HepG2 (cell line): ENCODE data around the gene DUS3L. TPM values are rescaled to one million over a fixed set of nuclear protein-coding genes. Genes with fewer than 3 reads are reported as not detected.

Source experiments
- ATRX ChIP-seq: sonication (generic); formaldehyde crosslinking; IDR thresholded peaks from 2 replicates; pipeline ENCODE4 v1.4.0; 2020; ENCODE audit warnings: missing genetic modification reagents, borderline replicate concordance
- CBX2 ChIP-seq, 2 experiments: fragments of 200-600 bp in 1 of 2; sonication (generic); formaldehyde crosslinking in 1 of 2; IDR thresholded peaks; 2 replicates each; pipeline versions ENCODE4 v1.7.0 to v1.8.1; 2018 to 2022; ENCODE audit warnings: low read depth in 2 of 2, low read length in 1 of 2, mild to moderate bottlenecking in 1 of 2, missing genetic modification reagents in 1 of 2
- CBX5 ChIP-seq: sonication (generic); formaldehyde crosslinking; IDR thresholded peaks from 2 replicates; pipeline ENCODE4 v1.4.0; 2020; ENCODE audit warnings: missing genetic modification reagents, borderline replicate concordance
- CCDC6 ChIP-seq: sonication (generic); formaldehyde crosslinking; IDR thresholded peaks from 2 replicates; pipeline ENCODE4 v1.8.1; 2022; ENCODE audit warnings: mild to moderate bottlenecking, missing genetic modification reagents, moderate library complexity
- EHMT2 ChIP-seq: fragments of 200-600 bp; sonication (generic); IDR thresholded peaks from 2 replicates; pipeline ENCODE4 v1.7.0; 2017; ENCODE audit warnings: antibody characterized with exemption, low read depth, low read length, borderline replicate concordance
- JUNB ChIP-seq: sonication (generic); formaldehyde crosslinking; IDR thresholded peaks from 2 replicates; pipeline ENCODE4 v1.8.0; 2022; ENCODE audit warnings: missing genetic modification reagents, mild to moderate bottlenecking, borderline replicate concordance
- KDM3A ChIP-seq: IDR thresholded peaks from 2 replicates; pipeline ENCODE4 v1.6.1; 2018; ENCODE audit warnings: low read depth, missing compliant biosample characterization
- KLF11 ChIP-seq: IDR thresholded peaks from 2 replicates; pipeline ENCODE4 v1.6.1; 2016; ENCODE audit warnings: missing compliant biosample characterization
- MATR3 ChIP-seq: sonication (generic); formaldehyde crosslinking; IDR thresholded peaks from 2 replicates; pipeline ENCODE4 v1.4.0; 2020; ENCODE audit warnings: missing genetic modification reagents
- PAWR ChIP-seq: sonication (generic); formaldehyde crosslinking; IDR thresholded peaks from 2 replicates; pipeline ENCODE4 v1.4.0; 2020; ENCODE audit warnings: missing genetic modification reagents, mild to moderate bottlenecking, borderline replicate concordance
- SAFB2 ChIP-seq: sonication (generic); formaldehyde crosslinking; IDR thresholded peaks from 2 replicates; pipeline ENCODE4 v1.5.1; 2020; ENCODE audit warnings: missing genetic modification reagents, low read depth, mild to moderate bottlenecking, borderline replicate concordance
- THAP11 ChIP-seq: IDR thresholded peaks from 2 replicates; pipeline ENCODE4 v1.6.1; 2016; ENCODE audit warnings: missing biosample characterization, missing genetic modification reagents
- TSC22D2 ChIP-seq: sonication (generic); formaldehyde crosslinking; IDR thresholded peaks from 2 replicates; pipeline ENCODE4 v1.5.1; 2020; ENCODE audit warnings: missing genetic modification reagents, mild to moderate bottlenecking, borderline replicate concordance
- ZNF570 ChIP-seq: sonication (generic); formaldehyde crosslinking; IDR thresholded peaks from 2 replicates; pipeline ENCODE4 v1.4.0; 2020; ENCODE audit warnings: mild to moderate bottlenecking, missing genetic modification reagents, borderline replicate concordance
- ZNF746 ChIP-seq: sonication (generic); formaldehyde crosslinking; IDR thresholded peaks from 2 replicates; pipeline ENCODE4 v1.8.0; 2022; ENCODE audit warnings: mild to moderate bottlenecking, missing genetic modification reagents
- ZNF749 ChIP-seq: sonication (generic); formaldehyde crosslinking; IDR thresholded peaks from 2 replicates; pipeline ENCODE4 v1.8.0; 2022; ENCODE audit warnings: mild to moderate bottlenecking, missing genetic modification reagents, moderate library complexity, borderline replicate concordance
- ZZZ3 ChIP-seq: sonication (generic); formaldehyde crosslinking; IDR thresholded peaks from 2 replicates; pipeline ENCODE4 v1.4.0; 2020; ENCODE audit warnings: missing genetic modification reagents, mild to moderate bottlenecking, borderline replicate concordance
- polyA plus RNA-seq, 8 experiments: library from polyadenylated mRNA; depleted of rRNA in 3 of 8; stranded (reverse) in 7 of 8; unstranded in 1 of 8; fragments of >200 nt; fragmentation: Illumina TruSeq in 4 of 8; extraction: Trizol in 4 of 8; gene quantifications; 2 replicates each; pipeline versions ENCODE4 v1.2.1 to v1.2.3, GENCODE V29; 2011 to 2016; ENCODE audit warnings: low read depth in 4 of 8, missing spikeins in 1 of 8, mixed read lengths in 1 of 8; ENCODE audit not compliant: insufficient read depth in 1 of 8
- total RNA-seq, 5 experiments: library from RNA; depleted of rRNA; stranded (reverse); fragments of >200 nt; fragmentation: Illumina TruSeq; extraction: Trizol; gene quantifications; 2 replicates each; pipeline ENCODE4 v1.2.3, GENCODE V29; 2016; ENCODE audit warnings: low read depth in 1 of 5
- TF ChIP-seq, protein P1 (sequence below): IDR thresholded peaks from 2 replicates; pipeline ENCODE4 v1.6.1; 2016; ENCODE audit warnings: low read depth
- TF ChIP-seq, protein P2 (sequence below): sonication (generic); formaldehyde crosslinking; IDR thresholded peaks from 2 replicates; pipeline ENCODE4 v1.8.0; 2022; ENCODE audit warnings: missing genetic modification reagents, mild to moderate bottlenecking, borderline replicate concordance
- TF ChIP-seq, protein P3 (sequence below): sonication (generic); formaldehyde crosslinking; IDR thresholded peaks from 2 replicates; pipeline ENCODE4 v1.4.0; 2020; ENCODE audit warnings: missing genetic modification reagents
- TF ChIP-seq, protein P4 (sequence below): IDR thresholded peaks from 2 replicates; pipeline ENCODE4 v1.6.1; 2016; ENCODE audit warnings: low read depth, missing genetic modification reagents, missing compliant biosample characterization

DUS3L gene
- total and polyA plus RNA-seq, 2 of the 13 experiments (the other 11 are each of a cell fraction or from before 2014, with no cell fraction given), result 13.3 to 25.1 TPM

GRCh38 chr19:5805462-5806132, 14.6 kb upstream of the DUS3L start (continued):
- 0 out of 2 replicates have a peak, but pooled peaks have one; percentile 38 for TF ChIP-seq CCDC6 (CRISPR knock-in tag)
- no peak for TF ChIP-seq CBX2 (IDR thresholded peaks at IDR 0.05; ENCODE audit: low read depth, low read length)
- no peak for TF ChIP-seq CBX2 (CRISPR knock-in tag; IDR thresholded peaks at IDR 0.05; ENCODE audit: low read depth)
- no peak for TF ChIP-seq EHMT2
- no peak for TF ChIP-seq ZZZ3 (CRISPR knock-in tag)
- no peak for TF ChIP-seq JUNB
- no peak for TF ChIP-seq KLF11 (CRISPR knock-in tag)
- TF ChIP-seq ZNF746 (CRISPR knock-in tag), result peak; percentile 55
- TF ChIP-seq, protein P1, sequence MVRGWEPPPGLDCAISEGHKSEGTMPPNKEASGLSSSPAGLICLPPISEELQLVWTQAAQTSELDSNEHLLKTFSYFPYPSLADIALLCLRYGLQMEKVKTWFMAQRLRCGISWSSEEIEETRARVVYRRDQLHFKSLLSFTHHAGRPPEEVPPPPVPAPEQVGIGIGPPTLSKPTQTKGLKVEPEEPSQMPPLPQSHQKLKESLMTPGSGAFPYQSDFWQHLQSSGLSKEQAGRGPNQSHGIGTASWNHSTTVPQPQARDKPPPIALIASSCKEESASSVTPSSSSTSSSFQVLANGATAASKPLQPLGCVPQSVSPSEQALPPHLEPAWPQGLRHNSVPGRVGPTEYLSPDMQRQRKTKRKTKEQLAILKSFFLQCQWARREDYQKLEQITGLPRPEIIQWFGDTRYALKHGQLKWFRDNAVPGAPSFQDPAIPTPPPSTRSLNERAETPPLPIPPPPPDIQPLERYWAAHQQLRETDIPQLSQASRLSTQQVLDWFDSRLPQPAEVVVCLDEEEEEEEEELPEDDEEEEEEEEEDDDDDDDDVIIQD, result peak; percentile 48; the same call in 1 of the 2 replicates
- TF ChIP-seq SAFB2 (CRISPR knock-in tag), result no peak; the same call in 1 of the 2 replicates
- TF ChIP-seq THAP11 (CRISPR knock-in tag), result peak; percentile 29; the same call in 1 of the 2 replicates
- no peak for TF ChIP-seq ZNF570 (CRISPR knock-in tag)
- 0 out of 2 replicates have a peak, but pooled peaks have one; percentile 42 for TF ChIP-seq KDM3A
- peak; percentile 81; the same call in 1 of the 2 replicates for TF ChIP-seq CBX5 (CRISPR knock-in tag)
- TF ChIP-seq TSC22D2 (CRISPR knock-in tag), result no peak
- TF ChIP-seq ZNF749 (CRISPR knock-in tag), result no peak
- TF ChIP-seq, protein P2, sequence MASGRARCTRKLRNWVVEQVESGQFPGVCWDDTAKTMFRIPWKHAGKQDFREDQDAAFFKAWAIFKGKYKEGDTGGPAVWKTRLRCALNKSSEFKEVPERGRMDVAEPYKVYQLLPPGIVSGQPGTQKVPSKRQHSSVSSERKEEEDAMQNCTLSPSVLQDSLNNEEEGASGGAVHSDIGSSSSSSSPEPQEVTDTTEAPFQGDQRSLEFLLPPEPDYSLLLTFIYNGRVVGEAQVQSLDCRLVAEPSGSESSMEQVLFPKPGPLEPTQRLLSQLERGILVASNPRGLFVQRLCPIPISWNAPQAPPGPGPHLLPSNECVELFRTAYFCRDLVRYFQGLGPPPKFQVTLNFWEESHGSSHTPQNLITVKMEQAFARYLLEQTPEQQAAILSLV, result no peak
- no peak for TF ChIP-seq ATRX
- TF ChIP-seq, protein P3, sequence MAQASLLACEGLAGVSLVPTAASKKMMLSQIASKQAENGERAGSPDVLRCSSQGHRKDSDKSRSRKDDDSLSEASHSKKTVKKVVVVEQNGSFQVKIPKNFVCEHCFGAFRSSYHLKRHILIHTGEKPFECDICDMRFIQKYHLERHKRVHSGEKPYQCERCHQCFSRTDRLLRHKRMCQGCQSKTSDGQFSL, result peak; percentile 87
- TF ChIP-seq MATR3, result no peak
- no peak for TF ChIP-seq PAWR (CRISPR knock-in tag)
- TF ChIP-seq, protein P4, sequence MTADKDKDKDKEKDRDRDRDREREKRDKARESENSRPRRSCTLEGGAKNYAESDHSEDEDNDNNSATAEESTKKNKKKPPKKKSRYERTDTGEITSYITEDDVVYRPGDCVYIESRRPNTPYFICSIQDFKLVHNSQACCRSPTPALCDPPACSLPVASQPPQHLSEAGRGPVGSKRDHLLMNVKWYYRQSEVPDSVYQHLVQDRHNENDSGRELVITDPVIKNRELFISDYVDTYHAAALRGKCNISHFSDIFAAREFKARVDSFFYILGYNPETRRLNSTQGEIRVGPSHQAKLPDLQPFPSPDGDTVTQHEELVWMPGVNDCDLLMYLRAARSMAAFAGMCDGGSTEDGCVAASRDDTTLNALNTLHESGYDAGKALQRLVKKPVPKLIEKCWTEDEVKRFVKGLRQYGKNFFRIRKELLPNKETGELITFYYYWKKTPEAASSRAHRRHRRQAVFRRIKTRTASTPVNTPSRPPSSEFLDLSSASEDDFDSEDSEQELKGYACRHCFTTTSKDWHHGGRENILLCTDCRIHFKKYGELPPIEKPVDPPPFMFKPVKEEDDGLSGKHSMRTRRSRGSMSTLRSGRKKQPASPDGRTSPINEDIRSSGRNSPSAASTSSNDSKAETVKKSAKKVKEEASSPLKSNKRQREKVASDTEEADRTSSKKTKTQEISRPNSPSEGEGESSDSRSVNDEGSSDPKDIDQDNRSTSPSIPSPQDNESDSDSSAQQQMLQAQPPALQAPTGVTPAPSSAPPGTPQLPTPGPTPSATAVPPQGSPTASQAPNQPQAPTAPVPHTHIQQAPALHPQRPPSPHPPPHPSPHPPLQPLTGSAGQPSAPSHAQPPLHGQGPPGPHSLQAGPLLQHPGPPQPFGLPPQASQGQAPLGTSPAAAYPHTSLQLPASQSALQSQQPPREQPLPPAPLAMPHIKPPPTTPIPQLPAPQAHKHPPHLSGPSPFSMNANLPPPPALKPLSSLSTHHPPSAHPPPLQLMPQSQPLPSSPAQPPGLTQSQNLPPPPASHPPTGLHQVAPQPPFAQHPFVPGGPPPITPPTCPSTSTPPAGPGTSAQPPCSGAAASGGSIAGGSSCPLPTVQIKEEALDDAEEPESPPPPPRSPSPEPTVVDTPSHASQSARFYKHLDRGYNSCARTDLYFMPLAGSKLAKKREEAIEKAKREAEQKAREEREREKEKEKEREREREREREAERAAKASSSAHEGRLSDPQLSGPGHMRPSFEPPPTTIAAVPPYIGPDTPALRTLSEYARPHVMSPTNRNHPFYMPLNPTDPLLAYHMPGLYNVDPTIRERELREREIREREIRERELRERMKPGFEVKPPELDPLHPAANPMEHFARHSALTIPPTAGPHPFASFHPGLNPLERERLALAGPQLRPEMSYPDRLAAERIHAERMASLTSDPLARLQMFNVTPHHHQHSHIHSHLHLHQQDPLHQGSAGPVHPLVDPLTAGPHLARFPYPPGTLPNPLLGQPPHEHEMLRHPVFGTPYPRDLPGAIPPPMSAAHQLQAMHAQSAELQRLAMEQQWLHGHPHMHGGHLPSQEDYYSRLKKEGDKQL (CRISPR knock-in tag), result no peak
